ENCODE data around the gene ZNF48.

Gene ZNF48

GRCh38 chr16:30398661-30399434 is 3.6 kb downstream of the ZNF48 start:
- no peak overlapping the region for H3K4me3 ChIP-seq (ENCODE audit: low read length)
- DNase-seq (ENCODE audit: low read depth, low spot score): no peak

GRCh38 chr16:30399435-30400186 is 4.4 kb downstream of the ZNF48 start:
- peak overlapping the region; percentile 18 for H3K4me3 ChIP-seq (ENCODE audit: low read length)

GRCh38 chr16:30401768-30402425 is 6.7 kb downstream of the ZNF48 start:
- DNase-seq (ENCODE audit: low read depth, low spot score): no peak
- H3K4me3 ChIP-seq (ENCODE audit: low read length): no peak overlapping the region

More at GRCh38 chr16:30399435-30400186, 4.4 kb downstream of the ZNF48 start:
- DNase-seq (ENCODE audit: low read depth, low spot score): no peak

GRCh38 chr16:30406795-30407101 is 11.5 kb downstream of the ZNF48 start:
- peak overlapping the region; percentile 74 for H3K4me3 ChIP-seq (ENCODE audit: low read length)
- no peak for DNase-seq (ENCODE audit: low read depth, low spot score)

GRCh38 chr16:30407102-30407803 is 12.0 kb downstream of the ZNF48 start, which contains the start of gene ZNF771:
Gene ZNF771, plus strand, starts transcription at chr16:30407606. Its CDS starts 448 bp downstream, at chr16:30408054.
- peak; percentile 67 for DNase-seq (ENCODE audit: low read depth, low spot score)

GRCh38 chr16:30407804-30408534 is 12.7 kb downstream of the ZNF48 start:
- DNase-seq (ENCODE audit: low read depth, low spot score): no peak
- peak overlapping the region; percentile 74 for H3K4me3 ChIP-seq (ENCODE audit: low read length)

More at GRCh38 chr16:30407102-30407803, 12.0 kb downstream of the ZNF48 start, which contains the start of gene ZNF771:
- peak within 1 kb of the TSS; percentile 74 for H3K4me3 ChIP-seq (ENCODE audit: low read length)

- peak; percentile 81 for DNase-seq (ENCODE audit: low read depth, low spot score)
- no peak overlapping the region for H3K4me3 ChIP-seq (ENCODE audit: low read length)
These were observed 14.2 kb downstream of the ZNF48 start for GRCh38 chr16:30409125-30410060.

GRCh38 chr16:30413112-30413806 is 18.0 kb downstream of the ZNF48 start:
- no peak for DNase-seq (ENCODE audit: low read depth, low spot score)
- H3K4me3 ChIP-seq (ENCODE audit: low read length): no peak overlapping the region

- DNase-seq (ENCODE audit: low read depth, low spot score): no peak
These were observed 18.9 kb downstream of the ZNF48 start for GRCh38 chr16:30414159-30414558.

GRCh38 chr16:30416047-30416603 is 20.9 kb downstream of the ZNF48 start:
- no peak for DNase-seq (ENCODE audit: low read depth, low spot score)
- H3K4me3 ChIP-seq (ENCODE audit: low read length): no peak overlapping the region

More at GRCh38 chr16:30414159-30414558, 18.9 kb downstream of the ZNF48 start:
- no peak overlapping the region for H3K4me3 ChIP-seq (ENCODE audit: low read length)

GRCh38 chr16:30416624-30417528 is 21.7 kb downstream of the ZNF48 start:
- no peak for DNase-seq (ENCODE audit: low read depth, low spot score)
- no peak overlapping the region for H3K4me3 ChIP-seq (ENCODE audit: low read length)

GRCh38 chr16:30417529-30418349 is 22.5 kb downstream of the ZNF48 start:
- H3K4me3 ChIP-seq (ENCODE audit: low read length): peak overlapping the region; percentile 32
- DNase-seq (ENCODE audit: low read depth, low spot score): peak; percentile 80

- peak overlapping the region; percentile 32 for H3K4me3 ChIP-seq (ENCODE audit: low read length)
- no peak for DNase-seq (ENCODE audit: low read depth, low spot score)
These were observed 23.3 kb downstream of the ZNF48 start for GRCh38 chr16:30418350-30419181.

GRCh38 chr16:30421010-30421409 is 25.8 kb downstream of the ZNF48 start:
- DNase-seq (ENCODE audit: low read depth, low spot score): no peak
- no peak overlapping the region for H3K4me3 ChIP-seq (ENCODE audit: low read length)
